ENCODE measurements around the gene MYO9B.
"Not testable (repeated sequence)": the region's sequence is repeated elsewhere in the genome, so short reads cannot be mapped to it uniquely, and the experiment has no call there.

Gene MYO9B

DNA sequence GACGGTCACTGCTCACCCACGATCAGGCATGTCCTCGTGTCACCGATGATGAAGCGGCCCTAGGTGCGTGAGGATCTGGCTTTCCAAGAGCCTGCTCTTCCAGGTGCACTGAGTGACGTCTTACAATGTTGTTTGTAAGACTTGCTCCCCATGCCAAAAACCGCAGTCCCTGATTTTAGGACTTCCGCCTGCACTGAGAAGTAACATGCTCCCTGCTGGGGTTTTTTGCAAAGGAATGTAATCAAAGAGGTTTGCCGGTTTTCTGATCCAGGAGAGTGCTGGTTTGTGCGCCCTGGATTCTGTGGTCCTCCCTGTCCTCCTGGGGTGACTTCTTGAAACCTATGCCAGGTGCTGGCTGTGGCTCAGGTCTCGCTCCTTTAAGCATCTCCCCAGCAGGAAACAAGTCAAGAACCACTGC lies 38.8 kb downstream of the MYO9B start:
- DNase-seq (ENCODE audit: low read depth in 2 of 2): no peak

DNA sequence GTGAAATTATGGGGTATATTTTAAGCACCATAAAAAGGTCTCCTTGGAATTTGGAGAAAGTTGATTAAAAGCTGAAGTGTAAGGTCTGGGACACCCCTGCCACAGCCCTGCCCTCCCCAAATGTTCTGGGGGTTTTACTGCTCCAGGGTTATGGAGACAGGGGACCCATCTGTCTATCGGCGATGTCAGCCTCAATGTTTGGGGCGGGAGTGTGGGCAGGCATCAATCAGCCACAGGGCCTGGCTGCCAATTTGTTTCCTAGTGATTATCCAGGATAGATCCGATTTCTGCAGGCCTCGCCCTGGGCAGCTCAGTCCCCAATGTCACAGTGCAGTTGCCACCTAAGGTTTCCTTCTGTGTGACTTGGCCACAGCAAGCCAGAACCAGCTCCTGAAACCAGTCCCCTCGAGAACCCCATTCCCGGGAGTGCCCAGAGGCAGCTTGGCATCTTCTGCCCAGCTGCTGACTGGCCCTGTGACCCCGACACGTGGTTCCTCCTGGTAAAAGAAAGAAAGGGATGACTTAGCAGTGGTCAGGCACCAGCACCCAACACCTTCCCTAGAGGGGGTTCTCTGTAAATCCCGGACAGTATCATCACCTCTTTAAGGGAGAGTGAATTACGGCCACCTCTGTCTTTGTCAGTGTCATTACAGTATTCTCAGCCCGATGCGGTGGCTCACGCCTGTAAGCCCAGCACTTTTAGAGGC lies 41.6 kb downstream of the MYO9B start:
- no peak for DNase-seq (ENCODE audit: low read depth in 2 of 2)

DNA sequence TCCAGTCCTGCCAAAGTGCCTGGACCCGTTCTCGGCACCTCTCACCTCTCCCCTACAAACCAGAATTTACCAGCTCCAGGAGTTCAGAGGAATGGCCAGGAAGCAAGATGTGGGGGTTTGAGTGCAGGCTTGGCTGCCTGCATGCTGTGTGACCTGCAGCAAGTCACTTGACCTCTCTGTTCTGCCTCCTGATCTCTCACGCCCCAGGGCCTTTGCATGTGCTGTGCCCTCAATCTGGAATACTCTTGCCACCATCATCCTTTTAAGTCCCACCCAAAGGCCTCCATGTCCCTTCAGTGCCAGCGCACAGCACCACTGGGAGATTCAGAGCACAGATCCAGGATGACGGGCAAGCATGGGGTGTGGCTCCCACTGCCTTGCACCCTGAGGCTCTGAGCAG lies 43.4 kb downstream of the MYO9B start:
- no peak for DNase-seq (ENCODE audit: low read depth in 2 of 2)

DNA sequence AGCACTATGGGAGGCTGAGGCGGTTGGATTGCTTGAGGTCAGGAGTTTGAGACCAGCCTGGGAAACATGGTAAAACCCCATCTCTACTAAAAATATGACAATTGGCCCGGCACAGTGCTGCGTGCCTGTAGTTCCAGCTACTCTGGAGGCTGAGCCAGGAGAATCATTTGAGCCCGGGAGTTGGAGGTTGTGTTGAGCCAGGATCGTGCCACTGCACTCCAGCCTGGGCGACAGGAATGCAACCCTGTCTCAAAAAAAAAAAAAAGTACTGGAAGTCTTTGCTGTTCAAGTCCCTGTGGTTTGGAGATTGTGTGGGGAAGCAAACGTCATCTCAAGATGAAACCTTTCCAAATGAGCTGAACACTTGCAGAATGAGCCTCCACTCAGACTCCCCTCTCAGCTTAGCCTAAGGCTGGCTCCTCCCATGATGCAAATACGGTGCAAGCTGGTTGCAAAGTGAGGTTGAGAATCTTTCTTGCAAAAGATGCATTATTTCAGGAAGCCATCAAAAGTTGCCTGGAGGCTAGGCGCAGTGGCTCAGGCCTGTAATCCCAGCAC lies 46.2 kb downstream of the MYO9B start:
- DNase-seq (ENCODE audit: low read depth in 2 of 2): no peak

DNA sequence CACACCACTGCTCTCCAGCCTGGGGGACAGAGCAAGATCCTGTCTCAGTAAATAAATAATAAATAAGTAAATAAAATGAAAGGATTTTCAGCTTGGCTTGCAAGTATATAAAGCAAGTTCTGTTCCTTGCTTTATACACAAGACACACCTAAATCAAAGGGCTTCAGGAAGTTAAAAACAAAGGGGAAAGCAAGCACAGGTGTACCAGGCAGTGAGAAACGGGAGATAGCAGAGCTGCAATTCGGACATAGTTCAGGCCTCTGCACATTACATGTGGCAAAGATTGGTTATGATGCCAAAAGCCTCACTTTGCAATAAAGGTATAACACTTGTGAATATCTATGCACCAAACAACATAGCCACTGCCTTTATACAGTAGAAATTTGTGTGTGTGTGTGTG lies 47.5 kb downstream of the MYO9B start:
- no peak for DNase-seq (ENCODE audit: low read depth in 2 of 2)

DNA sequence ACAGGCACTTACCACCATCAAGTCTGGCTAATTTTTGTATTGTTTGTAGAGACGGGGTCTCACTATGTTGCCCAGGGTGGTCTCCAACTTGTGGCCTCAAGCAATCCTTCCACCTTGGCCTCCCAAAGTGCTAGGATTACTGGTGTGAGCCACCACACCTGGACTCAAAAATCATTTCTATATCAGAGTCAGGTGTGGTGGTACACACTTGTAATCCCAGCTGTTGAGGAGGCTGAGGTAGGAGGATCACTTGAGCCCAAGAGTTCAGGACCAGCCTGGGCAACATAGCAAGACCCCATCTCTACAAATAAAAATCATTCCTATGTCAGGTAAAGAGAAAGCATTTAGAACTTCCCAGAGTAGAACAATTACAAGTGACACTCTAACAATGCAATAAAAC lies 48.4 kb downstream of the MYO9B start:
- DNase-seq (ENCODE audit: low read depth in 2 of 2): no peak

DNA sequence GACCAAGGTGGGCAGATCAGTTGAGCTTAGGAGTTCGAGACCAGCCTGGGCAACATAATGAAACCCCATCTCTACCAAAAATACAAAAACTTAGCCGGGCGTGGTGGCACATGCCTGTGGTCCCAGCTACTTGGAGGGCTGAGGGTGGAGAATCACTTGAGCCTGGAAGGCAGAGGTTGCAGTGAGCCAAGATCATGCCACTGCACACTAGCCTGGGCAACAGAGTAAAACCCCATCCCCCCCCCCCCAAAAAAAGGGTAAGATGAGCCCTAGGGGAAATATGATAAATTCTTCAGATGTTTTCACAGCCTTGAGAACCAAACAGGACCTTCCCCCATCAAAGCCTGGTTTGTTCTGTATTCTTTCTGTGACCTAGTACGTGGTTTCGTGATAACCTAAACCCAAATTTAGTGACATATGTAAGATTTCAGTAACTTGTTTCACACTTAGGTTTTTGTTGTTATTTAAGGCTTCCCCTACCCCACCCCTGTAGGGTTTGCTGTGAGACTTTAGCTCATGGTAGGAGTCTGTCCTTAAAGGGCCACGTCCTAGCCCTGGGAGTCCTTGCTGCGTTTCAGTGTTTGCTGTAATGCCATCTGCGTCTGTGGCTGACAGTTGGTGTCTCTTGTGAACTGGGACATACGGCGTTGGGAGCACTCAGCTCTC lies 49.6 kb downstream of the MYO9B start:
- peak in 1 of 2 experiments; percentile 4 for DNase-seq (ENCODE audit: low read depth in 2 of 2)

DNA sequence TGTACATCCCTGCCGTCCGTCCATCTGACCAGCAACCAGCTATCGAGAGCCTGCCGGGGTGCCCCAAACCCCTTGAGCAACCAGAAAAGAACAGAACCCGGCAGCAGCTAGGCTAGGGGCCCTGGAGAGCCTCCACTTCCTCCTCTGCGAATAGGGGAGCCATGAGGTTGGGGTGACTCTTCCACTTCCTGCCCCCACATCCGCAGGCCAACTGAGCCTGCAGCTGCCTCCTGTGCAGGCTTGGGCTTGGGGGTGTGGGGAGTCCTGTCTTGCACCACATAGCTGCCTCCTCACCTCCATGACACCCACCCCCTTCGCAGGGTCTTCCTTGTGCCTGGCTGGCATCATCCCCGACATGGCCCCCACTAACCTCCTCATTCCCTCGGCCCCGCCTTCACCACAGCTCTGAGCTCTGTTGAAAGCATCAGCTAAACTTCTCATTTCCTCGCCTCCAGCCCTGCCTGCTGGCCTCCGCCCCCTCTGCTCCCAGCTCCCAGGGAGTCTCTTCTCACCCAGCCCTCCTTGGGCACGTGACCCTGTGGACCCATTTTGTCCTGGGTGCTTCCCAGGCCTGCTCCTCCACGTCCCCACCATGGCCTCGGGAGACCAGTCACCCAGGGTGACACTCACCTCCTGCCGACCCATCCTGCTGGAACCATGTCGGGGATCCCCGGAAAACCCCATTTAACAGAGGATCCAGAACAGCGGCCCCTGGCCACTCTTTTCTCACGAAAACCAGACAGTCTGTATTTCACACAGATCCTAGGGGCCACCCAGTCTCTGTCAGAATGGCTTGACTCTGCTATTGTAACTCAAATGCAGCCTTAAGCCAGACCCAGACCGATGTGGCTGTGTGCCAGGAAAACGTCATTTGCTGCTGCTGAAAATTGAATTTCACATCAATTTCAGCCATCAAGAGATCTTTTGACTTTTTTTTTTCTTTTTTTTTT lies 50.4 kb downstream of the MYO9B start:
- peak; percentile 24 to 42 for DNase-seq (ENCODE audit: low read depth in 2 of 2)

DNA sequence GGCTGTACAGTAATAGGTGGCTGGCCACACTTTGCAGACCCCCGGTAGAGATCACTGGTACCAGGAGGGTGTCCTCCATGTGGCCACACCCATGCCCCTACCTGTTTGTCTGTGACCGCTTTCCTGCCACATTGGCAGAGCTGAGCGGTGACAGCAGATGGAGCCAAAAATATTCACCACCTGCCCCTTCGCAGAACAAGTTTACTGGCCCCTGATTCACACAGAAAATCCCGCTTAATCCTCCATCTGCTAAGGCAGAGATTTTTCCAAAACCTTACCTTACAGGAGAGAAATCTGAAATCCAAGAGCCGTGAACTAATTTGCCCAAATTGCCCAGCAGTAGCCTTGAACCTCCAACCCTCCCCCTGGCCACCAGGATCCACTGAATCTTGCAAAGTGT lies 52.1 kb downstream of the MYO9B start:
- no peak for DNase-seq (ENCODE audit: low read depth in 2 of 2)

DNA sequence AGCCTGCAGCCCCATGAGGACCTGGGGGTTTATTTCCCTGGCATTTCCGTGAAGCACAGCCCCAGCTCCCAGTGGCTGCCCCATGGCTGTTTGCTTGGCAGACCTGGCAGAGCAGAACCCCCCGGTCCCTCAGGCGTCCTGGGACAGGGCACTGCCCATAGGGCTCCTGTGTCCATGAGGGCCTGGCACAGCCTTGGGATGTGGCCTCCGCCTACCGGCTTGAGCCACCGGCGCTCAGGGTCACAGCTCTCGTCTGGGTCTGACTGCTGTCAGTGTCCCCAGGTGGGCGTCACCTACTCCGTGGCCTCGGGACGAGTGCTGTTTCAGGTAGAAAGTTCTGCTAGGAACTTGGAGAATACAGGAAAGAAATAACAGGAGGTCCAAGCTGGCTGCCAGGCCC lies 52.8 kb downstream of the MYO9B start:
- no peak for DNase-seq (ENCODE audit: low read depth in 2 of 2)

DNA sequence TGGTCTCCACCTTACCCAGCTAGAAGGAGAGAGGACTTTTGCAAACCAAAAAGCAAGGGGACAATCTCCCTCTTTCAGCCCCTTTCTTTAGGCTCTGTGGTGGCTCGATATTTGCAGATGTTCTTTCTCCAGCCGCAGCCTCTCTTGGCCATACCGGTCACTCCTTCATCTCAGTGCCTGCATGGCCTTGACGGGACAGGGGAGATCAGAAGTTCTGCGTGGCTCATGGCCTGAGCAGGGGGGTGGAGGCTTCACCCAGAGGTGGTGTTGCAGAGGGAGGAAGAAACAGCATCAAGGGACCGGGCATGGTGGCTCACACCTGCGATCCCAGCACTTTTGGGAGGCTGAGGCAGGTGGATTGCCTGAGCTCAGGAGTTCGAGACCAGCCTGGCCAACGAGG lies 53.2 kb downstream of the MYO9B start:
- no peak for DNase-seq (ENCODE audit: low read depth in 2 of 2)

DNA sequence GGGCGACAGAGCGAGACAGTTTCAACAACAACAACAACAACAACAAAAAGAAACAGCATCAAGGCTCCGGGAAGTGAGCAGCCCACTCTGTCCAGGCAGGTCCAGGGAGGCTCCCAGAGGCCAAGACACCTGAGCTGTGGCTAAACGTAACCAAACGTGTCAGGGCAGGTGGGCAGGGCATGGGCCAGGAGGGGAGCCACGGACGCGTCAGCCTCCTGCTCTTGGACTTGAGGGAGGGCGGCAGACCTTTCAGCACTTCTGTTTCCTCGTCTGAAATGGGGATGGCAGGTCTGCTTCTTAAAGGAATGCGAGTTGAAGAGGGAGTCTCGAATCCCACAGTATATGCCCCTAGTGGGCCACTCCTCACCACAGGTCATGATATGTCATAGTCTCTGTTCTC lies 53.8 kb downstream of the MYO9B start:
- DNase-seq (ENCODE audit: low read depth in 2 of 2): no peak

DNA sequence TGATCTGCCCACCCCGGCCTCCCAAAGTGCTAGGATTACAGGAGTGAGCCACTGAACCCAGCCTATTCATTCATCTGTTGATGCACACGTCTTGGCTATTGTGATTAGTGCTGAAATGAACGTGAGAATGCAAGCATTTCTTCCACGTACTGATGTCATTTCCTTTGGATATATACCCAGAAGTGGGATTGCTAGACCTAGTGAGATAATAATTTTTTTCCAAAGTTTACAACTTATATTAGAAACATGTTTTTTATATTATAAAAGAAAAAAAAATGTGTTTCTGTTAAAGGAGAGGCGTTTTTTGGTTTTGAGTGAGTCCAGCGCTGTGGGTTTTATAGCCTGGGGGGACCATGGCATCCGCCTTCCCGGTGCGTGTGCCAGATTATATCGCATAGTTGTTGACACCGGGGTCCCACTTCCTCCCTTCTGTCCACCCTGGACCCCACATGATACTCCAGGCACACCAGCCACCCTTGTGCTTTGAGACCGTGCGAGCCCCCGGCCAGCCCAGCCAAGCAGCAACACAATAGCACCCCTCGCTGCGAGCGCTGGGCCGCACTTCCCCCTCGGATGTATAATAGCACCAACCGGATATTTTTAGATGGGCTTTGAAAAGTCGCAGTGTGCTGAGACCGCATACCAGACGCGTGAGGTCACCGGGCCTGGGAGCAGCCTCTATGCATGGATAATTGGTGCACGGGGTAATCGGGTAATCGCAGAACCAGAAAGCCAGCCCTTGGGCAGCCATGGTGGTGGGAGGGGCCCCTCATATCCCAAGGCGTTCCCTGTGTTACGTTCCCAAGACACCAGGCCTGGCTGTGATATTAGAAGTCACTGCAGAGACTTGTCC lies 59.6 kb downstream of the MYO9B start:
- no peak for DNase-seq (ENCODE audit: low read depth in 2 of 2)

DNA sequence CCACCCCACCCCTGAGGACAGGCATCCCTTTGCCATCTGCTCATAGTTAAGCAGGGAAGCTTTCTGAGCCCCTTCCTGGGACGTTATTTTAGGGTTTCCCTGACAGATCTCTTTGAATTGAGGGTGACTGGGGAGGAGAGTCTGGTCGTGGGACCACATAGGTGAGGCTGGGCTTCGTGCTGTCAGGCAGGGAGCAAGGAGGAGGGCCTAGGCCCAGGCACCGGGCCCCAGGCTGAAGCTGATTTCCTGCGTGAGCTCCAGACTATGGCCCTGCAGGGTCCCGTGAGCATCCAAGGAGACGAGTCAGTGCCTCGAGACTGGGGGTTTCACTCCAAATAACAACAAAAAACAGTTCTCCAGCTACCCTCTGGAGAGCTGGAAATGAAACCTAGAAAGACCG lies 60.4 kb downstream of the MYO9B start:
- no peak for DNase-seq (ENCODE audit: low read depth in 2 of 2)

DNA sequence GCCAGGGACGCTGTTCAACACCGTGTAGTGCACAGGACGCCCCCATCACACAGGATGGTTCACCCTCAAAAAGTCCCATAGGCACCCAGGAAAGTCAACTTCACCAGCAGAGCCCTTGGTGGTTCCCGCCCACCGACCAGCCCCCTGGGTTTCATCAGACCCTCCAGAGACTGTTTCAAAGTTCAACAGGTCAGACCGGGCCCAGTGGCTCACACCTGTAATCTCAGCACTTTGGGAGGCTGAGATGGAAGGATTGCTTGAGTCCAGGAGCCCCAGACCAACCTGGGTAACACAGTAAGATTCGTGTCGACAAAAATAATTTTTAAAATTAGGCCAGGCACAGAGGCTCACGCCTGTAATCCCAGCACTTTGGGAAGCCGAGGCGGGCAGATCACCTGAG lies 61.0 kb downstream of the MYO9B start:
- DNase-seq (ENCODE audit: low read depth in 2 of 2): no peak

DNA sequence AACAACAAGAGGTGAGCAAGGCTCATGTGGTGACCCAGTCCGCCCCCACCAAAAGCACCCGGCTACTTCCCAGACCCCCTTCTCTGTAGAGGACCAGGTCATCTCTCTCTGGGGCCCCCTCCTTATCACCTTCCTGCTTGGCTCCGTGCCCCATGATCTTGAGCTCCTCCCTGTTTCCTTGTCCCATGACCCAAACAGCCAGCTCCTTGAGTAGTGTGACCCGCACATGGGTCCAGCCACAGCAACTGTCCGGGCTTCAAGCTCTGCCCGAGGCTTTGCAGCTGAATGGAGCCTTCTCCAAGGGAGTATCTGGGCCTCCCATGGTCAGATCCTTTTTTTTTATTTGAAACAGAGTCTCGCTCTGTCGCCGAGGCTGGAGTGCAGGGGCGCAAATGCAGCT lies 61.8 kb downstream of the MYO9B start:
- DNase-seq (ENCODE audit: low read depth in 2 of 2): no peak

DNA sequence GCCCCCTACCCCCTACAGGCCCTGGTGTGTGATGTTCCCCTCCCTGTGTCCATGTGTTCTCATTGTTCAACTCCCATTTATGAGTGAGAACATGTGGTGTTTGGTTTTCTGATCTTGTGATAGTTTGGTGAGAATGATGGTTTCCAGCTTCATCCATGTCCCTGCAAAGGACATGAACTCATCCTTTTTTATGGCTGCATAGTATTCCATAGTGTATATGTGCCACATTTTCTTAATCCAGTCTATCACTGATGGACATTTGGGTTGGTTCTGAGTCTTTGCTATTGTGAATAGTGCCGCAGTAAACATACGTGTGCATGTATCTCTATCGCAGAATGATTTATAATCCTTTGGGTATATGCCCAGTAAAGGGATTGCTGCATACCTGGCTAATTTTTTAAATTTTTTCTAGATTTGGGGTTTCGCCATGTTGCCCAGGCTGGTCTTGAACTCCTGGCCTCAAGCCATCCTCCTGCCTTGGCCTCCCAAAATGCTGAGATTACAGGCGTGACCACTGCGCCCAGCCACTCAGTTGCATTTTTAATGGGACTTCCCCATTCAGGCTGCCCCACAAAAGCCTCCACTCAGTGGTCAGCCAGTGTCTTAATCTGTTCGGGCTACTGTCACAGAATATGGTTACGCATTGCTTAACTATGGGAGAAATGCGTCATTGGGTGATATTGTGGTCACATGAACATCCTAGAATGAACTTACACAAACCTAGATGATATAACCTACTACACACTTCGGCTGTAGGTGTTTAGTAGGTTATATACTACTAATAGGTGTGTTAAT lies 62.7 kb downstream of the MYO9B start:
- not testable (repeated sequence) for DNase-seq (ENCODE audit: low read depth in 2 of 2)

DNA sequence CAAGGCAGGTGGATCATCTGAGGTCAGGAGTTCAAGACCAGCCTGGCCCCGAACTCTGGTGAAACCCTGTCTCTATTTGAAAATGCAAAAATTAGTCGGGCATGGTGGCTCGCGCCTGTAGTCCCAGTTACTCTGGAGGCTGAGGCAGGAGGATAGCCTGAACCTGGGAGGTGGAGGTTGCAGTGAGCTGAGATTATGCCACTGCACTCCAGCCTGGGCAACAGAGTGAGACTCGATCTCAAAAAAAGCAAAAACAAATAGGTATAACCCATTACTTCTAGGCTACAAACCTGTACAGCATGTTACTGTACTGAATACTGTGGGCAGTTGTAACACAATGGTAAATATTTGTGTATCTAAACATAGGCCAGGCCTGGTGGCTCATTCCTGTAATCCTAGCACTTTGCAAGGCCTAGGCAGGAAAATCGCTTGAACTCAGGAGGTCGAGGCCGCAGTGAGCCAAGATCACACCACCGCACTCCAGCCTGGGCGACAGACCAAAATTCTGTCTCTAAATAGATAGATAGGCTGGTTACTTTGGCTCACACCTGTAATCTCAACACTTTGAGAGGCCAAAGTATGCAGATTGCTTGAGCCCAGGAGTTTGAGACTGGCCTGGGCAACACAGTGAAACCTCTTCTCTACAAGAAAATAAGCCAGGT lies 63.5 kb downstream of the MYO9B start:
- DNase-seq (ENCODE audit: low read depth in 2 of 2): no peak

DNA sequence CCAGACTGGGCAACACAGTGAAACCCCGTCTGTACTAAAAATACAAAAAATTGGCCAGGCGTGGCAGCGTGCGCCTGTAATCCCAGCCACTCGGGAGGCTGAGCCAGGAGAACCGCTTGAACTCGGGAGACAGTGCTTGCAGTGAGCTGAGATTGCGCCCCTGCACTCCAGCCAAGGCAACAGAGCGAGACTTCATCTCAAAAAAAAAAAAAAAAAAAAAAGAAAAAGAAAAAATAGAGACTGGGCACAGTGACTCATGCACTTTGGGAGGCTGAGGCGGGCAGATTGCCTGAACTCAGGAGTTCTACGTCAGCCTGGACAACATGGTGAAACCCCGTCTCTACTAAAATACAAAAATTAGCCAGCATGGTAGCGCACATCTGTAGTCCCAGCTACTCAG lies 69.2 kb downstream of the MYO9B start:
- DNase-seq (ENCODE audit: low read depth in 2 of 2): not testable (repeated sequence)
